Spleen (tissue), 7 donors: ENCODE measurements around the gene HSPA4.

Experiments used
- CTCF ChIP-seq, 11 experiments: fragments of 200-600 bp in 7 of 11; fragments of 450-650 bp in 4 of 11; sonication (generic) in 4 of 11; IDR thresholded peaks in 8 of 11; conservative IDR thresholded peaks in 3 of 11; 1 replicate in 7 of 11; 2 replicates in 4 of 11; pipeline versions ENCODE4 v1.4.0 to v1.8.0; 2016 to 2021; ENCODE audit warnings: antibody characterized with exemption in 11 of 11, inconsistent platforms in 4 of 11, mild to moderate bottlenecking in 1 of 11
- POLR2A ChIP-seq, 3 donors: fragments of 450-650 bp; IDR thresholded peaks; one replicate each; pipeline ENCODE4 v1.5.1; 2017; ENCODE audit warnings: antibody characterized with exemption in 3 of 3, mild to moderate bottlenecking in 1 of 3
- POLR2AphosphoS5 ChIP-seq, 3 donors: sonication (generic); formaldehyde crosslinking; IDR thresholded peaks; one replicate each; pipeline ENCODE4 v1.5.1; 2017; ENCODE audit warnings: antibody characterized with exemption in 3 of 3
- donor health status: DM: no; HTN: no; CAD: no; lungs with moderate emphysema.
- donor health status: DM: no; HTN: no; CAD: no.
- donor health status: DM: no; HTN: no; CAD: no.

- no peak for TF ChIP-seq CTCF (IDR thresholded peaks at IDR 0.05 in 8 of 11, conservative IDR thresholded peaks at IDR 0.05 in 3 of 11)
- TF ChIP-seq POLR2AphosphoS5 (IDR thresholded peaks at IDR 0.05): no peak
- no peak for TF ChIP-seq POLR2A (IDR thresholded peaks at IDR 0.05)
Observed at GRCh38 chr5:133053448-133053847, 1.6 kb downstream of the HSPA4 start.
